ENCODE measurements around the gene DDX20. TPM values are rescaled to one million over a fixed set of nuclear protein-coding genes. Genes with fewer than 3 reads are reported as not detected.

DDX20 gene
- total RNA-seq, 1 donor from 2014 or later = 10.9 TPM

GRCh38 chr1:111811891-111812290, 56.2 kb downstream of the DDX20 start:
- Histone ChIP-seq H3K27ac (no peak overlapping the region), H3K27me3 (no peaks in the 10 kb centered on the region), H3K4me3 (no peak overlapping the region), H3K4me1 (no peaks in the 10 kb centered on the region), H3K9me3 (no peaks in the 10 kb centered on the region), H3K36me3 (no peaks in the 10 kb centered on the region)
- ATAC-seq (no peak), DNase-seq (no peak)
- TF ChIP-seq CTCF (IDR thresholded peaks at IDR 0.05) = no peak
- intact Hi-C loops (cut with DNase I) = no loop called here

DNA sequence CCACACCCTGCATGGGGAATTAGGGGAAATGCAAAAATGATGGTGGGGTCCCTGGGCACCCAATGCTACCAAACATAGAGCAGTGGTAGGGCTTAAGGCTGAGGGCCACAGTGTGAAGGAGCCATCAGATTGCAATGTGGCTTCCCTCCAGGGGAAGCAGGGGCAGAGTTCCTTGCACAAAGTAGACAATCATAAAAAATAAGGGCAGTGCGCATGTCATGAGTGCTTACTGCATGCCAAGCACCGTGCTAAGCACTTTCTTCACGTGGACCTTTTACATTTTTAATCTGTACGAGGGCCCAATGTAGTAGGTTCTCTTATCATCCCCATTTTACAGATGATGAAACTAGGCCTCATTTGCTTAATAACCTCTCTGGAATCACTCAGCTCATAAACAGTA, 56.6 kb downstream of the DDX20 start:
- Histone ChIP-seq H3K4me1 (no peaks in the 10 kb centered on the region), H3K9me3 (no peaks in the 10 kb centered on the region), H3K27ac (no peak overlapping the region), H3K4me3 (no peak overlapping the region), H3K36me3 (no peaks in the 10 kb centered on the region), H3K27me3 (no peaks in the 10 kb centered on the region)
- ATAC-seq (no peak), DNase-seq (no peak)
- TF ChIP-seq CTCF (IDR thresholded peaks at IDR 0.05) = no peak
- intact Hi-C loops (cut with DNase I) = no loop called here

- intact Hi-C loops (cut with DNase I) = no loop called here
- Histone ChIP-seq H3K27me3 (no peaks in the 10 kb centered on the region), H3K9me3 (no peaks in the 10 kb centered on the region), H3K27ac (no peak overlapping the region), H3K4me3 (no peak overlapping the region), H3K4me1 (no peaks in the 10 kb centered on the region), H3K36me3 (no peaks in the 10 kb centered on the region)
- DNase-seq (no peak), ATAC-seq (no peak)
- TF ChIP-seq CTCF (IDR thresholded peaks at IDR 0.05) = no peak
Measured at GRCh38 chr1:111813440-111814304, 58.0 kb downstream of the DDX20 start.

- no peak for TF ChIP-seq CTCF (IDR thresholded peaks at IDR 0.05)
- intact Hi-C loops (cut with DNase I) = no loop called here
- Histone ChIP-seq H3K9me3 (no peaks in the 10 kb centered on the region), H3K36me3 (no peaks in the 10 kb centered on the region), H3K4me1 (no peaks in the 10 kb centered on the region), H3K4me3 (no peak overlapping the region), H3K27ac (no peak overlapping the region), H3K27me3 (no peaks in the 10 kb centered on the region)
- ATAC-seq = no peak
- DNase-seq = no peak
Measured at GRCh38 chr1:111814305-111814628, 58.6 kb downstream of the DDX20 start.

DNA sequence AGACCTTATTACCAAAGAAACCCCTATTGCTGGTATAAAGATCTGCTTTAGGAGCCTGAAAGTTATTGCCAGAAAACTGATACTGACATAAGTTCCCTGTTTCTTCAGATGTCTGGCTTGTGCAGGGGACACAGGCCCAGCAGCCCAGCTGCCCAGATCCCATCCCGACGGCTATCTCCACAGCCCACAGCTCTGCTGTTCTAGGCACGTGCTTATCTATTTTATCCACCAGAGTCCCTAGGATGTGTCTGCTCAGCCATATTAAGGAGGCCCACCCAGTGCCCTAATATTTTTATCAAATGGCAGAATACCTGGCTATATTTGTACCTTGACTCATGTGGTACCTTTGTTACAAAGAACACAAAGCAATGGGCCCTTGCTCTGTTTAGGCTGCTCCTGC, 58.9 kb downstream of the DDX20 start:
- no peak for TF ChIP-seq CTCF (IDR thresholded peaks at IDR 0.05)
- ATAC-seq (no peak), DNase-seq (no peak)
- no peaks in the 10 kb centered on the region for H3K4me1 ChIP-seq
- no peaks in the 10 kb centered on the region for H3K27me3 ChIP-seq
- no peak overlapping the region for H3K4me3 ChIP-seq
- intact Hi-C loops (cut with DNase I) = no loop called here
- H3K9me3 ChIP-seq = no peaks in the 10 kb centered on the region
- H3K27ac ChIP-seq = no peak overlapping the region
- H3K36me3 ChIP-seq = no peaks in the 10 kb centered on the region

Other genes with a start within 250 kb of the DDX20 start
- 118 TPM for gene RAP1A, start 136.1 kb upstream of the DDX20 start, total RNA-seq
- gene INKA2, start 16.5 kb upstream of the DDX20 start, total RNA-seq = 13.3 TPM
- 6.3 TPM for gene KCND3, start 233.8 kb downstream of the DDX20 start, total RNA-seq

Data from upper lobe of right lung (tissue), 1 donor.